MCF 10A (cell line): ENCODE data around the gene IMMP1L. TPM values are rescaled to one million over a fixed set of nuclear protein-coding genes. Genes with fewer than 3 reads are reported as not detected.

Experiments
- BruUV-seq: library from RNA; stranded (reverse); fragments of 400-500 nt; replicated peaks from 2 replicates; lab custom pipeline; 2021; lab: Mats Ljungman, UMichigan
- CTCF ChIA-PET: fragments of 300-600 bp; sonication (Branson Sonifier 250); formaldehyde crosslinking; extraction: SDS; loops from one replicate; lab custom pipeline; 2021; ENCODE audit warnings: antibody characterized with exemption, inconsistent platforms; lab: Yijun Ruan, JAX
- POLR2A ChIA-PET: fragments of 300-600, 350-650 bp; sonication (Branson Sonifier 250); formaldehyde crosslinking; extraction: SDS; loops from one replicate; lab custom pipeline; 2020; ENCODE audit warnings: antibody characterized with exemption, inconsistent platforms; lab: Yijun Ruan, JAX
- DNase-seq: peaks from one replicate; pipeline ENCODE4 v3.0.0-alpha.2; 2018; ENCODE audit not compliant: unreplicated experiment
- H3K27ac Mint-ChIP-seq: one replicate; pipeline ENCODE4 v1.8.0; 2022; ENCODE audit warnings: mild to moderate bottlenecking, low read depth, mixed read lengths; ENCODE audit not compliant: unreplicated experiment
- H3K27me3 Mint-ChIP-seq: one replicate; pipeline ENCODE4 v1.8.0; 2022; ENCODE audit warnings: mixed read lengths; ENCODE audit not compliant: insufficient read depth, unreplicated experiment
- H3K36me3 Mint-ChIP-seq: one replicate; pipeline ENCODE4 v1.8.0; 2022; ENCODE audit warnings: mild to moderate bottlenecking, moderate library complexity, mixed read lengths; ENCODE audit not compliant: insufficient read depth, unreplicated experiment
- H3K4me1 Mint-ChIP-seq: one replicate; pipeline ENCODE4 v1.8.0; 2022; ENCODE audit warnings: mixed read lengths; ENCODE audit not compliant: insufficient read depth, unreplicated experiment
- H3K4me3 Mint-ChIP-seq: one replicate; pipeline ENCODE4 v1.8.0; 2022; ENCODE audit warnings: mild to moderate bottlenecking, moderate library complexity, mixed read lengths; ENCODE audit not compliant: unreplicated experiment
- H3K9me3 Mint-ChIP-seq: one replicate; pipeline ENCODE4 v1.8.0; 2022; ENCODE audit warnings: mixed read lengths; ENCODE audit not compliant: unreplicated experiment
- CTCF ChIP-seq: fragments of 200-600 bp; IDR thresholded peaks from one replicate; pipeline ENCODE4 v1.8.0; 2022; ENCODE audit warnings: antibody characterized with exemption, mild to moderate bottlenecking; ENCODE audit not compliant: unreplicated experiment
- intact Hi-C: fragments of 100-400 bp; cut with micrococcal nuclease; formaldehyde crosslinking; loops from 2 replicates; pipeline ENCODE4 v1.14.1; 2022
- total RNA-seq: library from RNA; stranded (reverse); gene quantifications from 2 replicates; pipeline ENCODE4 v1.2.3, GENCODE V29; 2022

IMMP1L gene
- total RNA-seq, 1 experiment from 2014 or later, result 32.2 TPM

GRCh38 chr11:31383116-31383515 lies 126.3 kb downstream of the IMMP1L start:
- Mint-ChIP-seq H3K27ac (no peak overlapping the region), H3K36me3 (no peaks in the 10 kb centered on the region), H3K9me3 (no peaks in the 10 kb centered on the region), H3K27me3 (no peaks in the 10 kb centered on the region), H3K4me3 (no peak overlapping the region), H3K4me1 (no peaks in the 10 kb centered on the region)
- TF ChIP-seq CTCF, result no peak
- CTCF ChIA-PET, result interaction anchor here (0.5 to 0.7 kb wide), 3 partner anchors 49 to 801 kb away, joined by 3 to 4 read pairs (median 3); no protein-coding TSS in a partner anchor
- no TSS peak for BruUV-seq
- POLR2A ChIA-PET, result no interaction called here
- intact Hi-C loops, result no loop called here
- DNase-seq, result no peak

Other genes starting within 250 kb of the IMMP1L start
- 0.19 TPM in 1 of 2 replicates, not detected in the other for gene DCDC1, start 139.9 kb downstream of the IMMP1L start, total RNA-seq
- 19.0 and 23.7 TPM in 2 replicates for gene DNAJC24, start 139.8 kb downstream of the IMMP1L start, total RNA-seq
- gene ELP4, start 145 bp upstream of the IMMP1L start, total RNA-seq, result 16.2 and 18.3 TPM in 2 replicates